Prostate gland (tissue), 2 donors: ENCODE data around the gene MTMR10.

Source experiments
- POLR2A ChIP-seq: fragments of 450-650 bp; IDR thresholded peaks from one replicate; pipeline ENCODE4 v1.6.1; 2016; ENCODE audit warnings: antibody characterized with exemption, mild to moderate bottlenecking
- POLR2AphosphoS5 ChIP-seq: sonication (generic); formaldehyde crosslinking; IDR thresholded peaks from one replicate; pipeline ENCODE4 v1.6.1; 2017; ENCODE audit warnings: antibody characterized with exemption
- TF ChIP-seq, protein P1 (sequence below), 4 experiments: fragments of 200-600 bp in 2 of 4; fragments of 450-650 bp in 2 of 4; sonication (generic) in 2 of 4; IDR thresholded peaks; 1 replicate in 3 of 4; 2 replicates in 1 of 4; pipeline ENCODE4 v1.5.1; 2016 to 2019; ENCODE audit warnings: antibody characterized with exemption in 4 of 4, mild to moderate bottlenecking in 2 of 4, moderate library complexity in 2 of 4

DNA sequence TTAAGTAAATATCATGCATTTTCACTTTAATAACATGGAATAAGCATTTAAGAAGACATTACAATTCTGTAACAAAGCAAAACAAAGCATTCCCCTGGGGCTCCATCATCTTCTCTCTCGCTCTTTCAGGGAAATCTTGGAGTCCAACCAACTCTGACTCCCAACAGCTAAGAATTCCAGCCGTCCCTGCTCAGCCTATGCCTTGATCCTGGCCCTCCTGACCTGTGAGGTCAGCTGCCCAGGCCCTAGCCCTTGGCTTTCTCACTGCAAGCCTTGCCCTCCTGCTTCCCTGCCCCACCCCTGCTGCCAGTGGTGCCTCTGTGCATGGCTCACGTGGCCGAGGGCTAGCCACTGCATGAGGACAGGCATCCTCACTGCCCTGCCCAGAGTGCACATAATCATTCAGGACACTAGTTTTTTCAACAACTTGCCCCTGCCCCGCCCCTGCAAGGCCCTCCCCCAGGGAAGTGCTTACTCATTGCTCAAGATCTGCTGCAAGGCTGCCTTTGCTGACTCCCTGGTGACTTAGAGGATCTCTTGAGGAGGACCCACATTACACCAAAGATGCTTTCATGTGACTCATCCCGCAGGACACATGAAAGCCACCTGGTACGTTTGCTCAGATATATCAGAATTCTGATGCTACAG lies 37.6 kb downstream of the MTMR10 start:
- TF ChIP-seq, protein P1, sequence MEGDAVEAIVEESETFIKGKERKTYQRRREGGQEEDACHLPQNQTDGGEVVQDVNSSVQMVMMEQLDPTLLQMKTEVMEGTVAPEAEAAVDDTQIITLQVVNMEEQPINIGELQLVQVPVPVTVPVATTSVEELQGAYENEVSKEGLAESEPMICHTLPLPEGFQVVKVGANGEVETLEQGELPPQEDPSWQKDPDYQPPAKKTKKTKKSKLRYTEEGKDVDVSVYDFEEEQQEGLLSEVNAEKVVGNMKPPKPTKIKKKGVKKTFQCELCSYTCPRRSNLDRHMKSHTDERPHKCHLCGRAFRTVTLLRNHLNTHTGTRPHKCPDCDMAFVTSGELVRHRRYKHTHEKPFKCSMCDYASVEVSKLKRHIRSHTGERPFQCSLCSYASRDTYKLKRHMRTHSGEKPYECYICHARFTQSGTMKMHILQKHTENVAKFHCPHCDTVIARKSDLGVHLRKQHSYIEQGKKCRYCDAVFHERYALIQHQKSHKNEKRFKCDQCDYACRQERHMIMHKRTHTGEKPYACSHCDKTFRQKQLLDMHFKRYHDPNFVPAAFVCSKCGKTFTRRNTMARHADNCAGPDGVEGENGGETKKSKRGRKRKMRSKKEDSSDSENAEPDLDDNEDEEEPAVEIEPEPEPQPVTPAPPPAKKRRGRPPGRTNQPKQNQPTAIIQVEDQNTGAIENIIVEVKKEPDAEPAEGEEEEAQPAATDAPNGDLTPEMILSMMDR (IDR thresholded peaks at IDR 0.05): no peak
- TF ChIP-seq POLR2A (no peak), POLR2AphosphoS5 (no peak)
